Neuronal stem cell (in vitro differentiated cells): ENCODE data around the gene CUZD1.

ENCODE experiments used
- DNase-seq: peaks from one replicate; pipeline ENCODE4 v3.0.0-alpha.2; 2013; ENCODE audit warnings: low spot score
- H2AFZ ChIP-seq: one replicate; pipeline ENCODE4 v1.6.1; 2013; ENCODE audit warnings: mild to moderate bottlenecking, low read length, inconsistent platforms
- H2AK5ac ChIP-seq: 2 replicates; pipeline ENCODE4 v1.6.1; 2013; ENCODE audit warnings: low read depth, mild to moderate bottlenecking, inconsistent platforms, low read length, moderate library complexity, mixed read lengths
- H2BK120ac ChIP-seq: 2 replicates; pipeline ENCODE4 v1.6.1; 2013; ENCODE audit warnings: low read depth, mild to moderate bottlenecking, inconsistent platforms, low read length, moderate library complexity, mixed read lengths
- H2BK12ac ChIP-seq: one replicate; pipeline ENCODE4 v1.6.1; 2013; ENCODE audit warnings: low read length, inconsistent platforms
- H2BK15ac ChIP-seq: 2 replicates; pipeline ENCODE4 v1.6.1; 2013; ENCODE audit warnings: mild to moderate bottlenecking, low read length, inconsistent platforms, mixed read lengths
- H2BK5ac ChIP-seq: one replicate; pipeline ENCODE4 v1.6.1; 2013; ENCODE audit warnings: inconsistent platforms, mild to moderate bottlenecking, low read length, moderate library complexity
- H3K14ac ChIP-seq: one replicate; pipeline ENCODE4 v1.6.1; 2013; ENCODE audit warnings: low read length, inconsistent platforms
- H3K18ac ChIP-seq: 2 replicates; pipeline ENCODE4 v1.6.1; 2013; ENCODE audit warnings: low read length, inconsistent platforms
- H3K23ac ChIP-seq: 2 replicates; pipeline ENCODE4 v1.6.1; 2013; ENCODE audit warnings: low read depth, mild to moderate bottlenecking, mixed read lengths, low read length, inconsistent platforms; ENCODE audit not compliant: poor library complexity
- H3K27ac ChIP-seq: replicated peaks from 3 replicates; pipeline ENCODE4 v1.5.1; 2013; ENCODE audit warnings: low read length, inconsistent platforms
- H3K27me3 ChIP-seq, 3 experiments: 2 replicates each; pipeline ENCODE4 v1.6.1; 2013; ENCODE audit warnings: low read length in 3 of 3, mild to moderate bottlenecking in 2 of 3, inconsistent platforms in 1 of 3, low read depth in 1 of 3, mixed read lengths in 1 of 3, moderate library complexity in 1 of 3; ENCODE audit not compliant: control insufficient read depth in 3 of 3, insufficient read depth in 3 of 3
- H3K36me3 ChIP-seq, 2 donors: replicated peaks in 1 of 2; 2 replicates each; pipeline ENCODE4 v1.6.1; 2013; ENCODE audit warnings: low read length in 2 of 2; ENCODE audit not compliant: control insufficient read depth in 2 of 2, insufficient read depth in 2 of 2
- H3K4ac ChIP-seq: 2 replicates; pipeline ENCODE4 v1.6.1; 2013; ENCODE audit warnings: inconsistent platforms, mild to moderate bottlenecking, low read length, moderate library complexity
- H3K4me1 ChIP-seq, 2 donors: 1 replicate in 1 of 2; 2 replicates in 1 of 2; pipeline ENCODE4 v1.6.1; 2013; ENCODE audit warnings: low read length in 2 of 2, low read depth in 1 of 2; ENCODE audit not compliant: control insufficient read depth in 2 of 2, insufficient read depth in 1 of 2
- H3K4me2 ChIP-seq: one replicate; pipeline ENCODE4 v1.6.1; 2013; ENCODE audit warnings: mild to moderate bottlenecking, low read length, inconsistent platforms; ENCODE audit not compliant: insufficient read depth, poor library complexity, severe bottlenecking
- H3K4me3 ChIP-seq, 2 donors: 2 replicates each; pipeline ENCODE4 v1.5.1; 2013; ENCODE audit warnings: low read length in 2 of 2, mild to moderate bottlenecking in 2 of 2, inconsistent platforms in 1 of 2, moderate library complexity in 1 of 2
- H3K79me1 ChIP-seq: one replicate; pipeline ENCODE4 v1.6.1; 2013; ENCODE audit warnings: low read depth, mild to moderate bottlenecking, inconsistent platforms, low read length, moderate library complexity
- H3K9ac ChIP-seq: one replicate; pipeline ENCODE4 v1.6.1; 2013; ENCODE audit warnings: mild to moderate bottlenecking, low read depth, low read length, inconsistent platforms; ENCODE audit not compliant: poor library complexity
- H3K9me3 ChIP-seq, 2 donors: replicated peaks in 1 of 2; 2 replicates each; pipeline versions ENCODE3 to v1.6.1; 2013; ENCODE audit warnings: low read length in 2 of 2, mild to moderate bottlenecking in 2 of 2, inconsistent platforms in 1 of 2, low read depth in 1 of 2, mixed read lengths in 1 of 2, moderate library complexity in 1 of 2; ENCODE audit not compliant: control insufficient read depth in 2 of 2, insufficient read depth in 1 of 2
- H4K8ac ChIP-seq: one replicate; pipeline ENCODE4 v1.6.1; 2013; ENCODE audit warnings: low read depth, mild to moderate bottlenecking, inconsistent platforms, low read length, moderate library complexity
- H4K91ac ChIP-seq: one replicate; pipeline ENCODE4 v1.6.1; 2013; ENCODE audit warnings: low read length, low read depth, mild to moderate bottlenecking, inconsistent platforms; ENCODE audit not compliant: poor library complexity
- WGBS, 2 donors: extraction: QIAGEN DNeasy Blood & Tissue Kit; methylation state at CpG; one replicate each; pipeline ENCODE4 v1.1.7; 2013; ENCODE audit warnings: missing lambda C conversion rate in 2 of 2, mixed read lengths in 1 of 2; ENCODE audit not compliant: insufficient read length in 2 of 2, insufficient replicate concordance in 1 of 2; ENCODE audit errors: extremely low coverage in 2 of 2; 5-methylcytosine and 5-hydroxymethylcytosine counted together

The CUZD1 gene

DNA sequence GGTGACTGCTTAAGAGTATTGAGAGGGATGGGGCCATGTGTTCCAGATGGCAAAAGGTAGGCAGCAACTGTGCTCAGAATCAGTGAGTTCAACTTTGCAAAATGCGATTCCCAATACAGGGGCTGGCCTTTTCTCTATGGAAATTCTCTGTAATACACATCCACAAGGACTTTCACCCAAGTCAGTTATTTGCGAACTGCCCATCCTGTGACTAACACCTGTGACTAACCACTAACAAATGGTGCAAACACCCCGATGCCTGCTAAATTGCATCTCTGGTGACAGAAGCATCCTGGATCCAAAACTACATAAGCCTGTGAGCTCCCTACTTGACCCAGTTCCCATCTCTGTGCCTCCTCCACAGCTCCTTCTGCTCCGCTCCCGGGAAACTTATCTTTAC, 9.0 kb upstream of the CUZD1 start:
- Histone ChIP-seq H3K23ac (no peak overlapping the region), H3K4me3 (no peak overlapping the region), H3K4me1 (peaks cover 0 to 1% of the 10 kb centered on the region in 2 donors), H3K4ac (no peak overlapping the region), H4K91ac (no peak overlapping the region), H3K14ac (no peak overlapping the region), H3K27me3 (peaks cover 0 to 5% (median 0%) of the 10 kb centered on the region in 3 experiments), H3K36me3 (no peaks in the 10 kb centered on the region), H3K4me2 (no peak overlapping the region), H3K18ac (no peak overlapping the region), H3K79me1 (peaks cover 2% of the 10 kb centered on the region), H3K9me3 (no peaks in the 10 kb centered on the region), H2AK5ac (no peak overlapping the region), H3K9ac (no peak overlapping the region), H2BK12ac (no peak overlapping the region), H2BK5ac (no peak overlapping the region), H4K8ac (no peak overlapping the region), H2BK120ac (no peak overlapping the region), H2AFZ (no peak overlapping the region), H3K27ac (no peak overlapping the region), H2BK15ac (no peak overlapping the region)
- DNase-seq, result no peak
- no CpG with 5 or more reads among the region's 5 CpGs for WGBS, 2 donors

DNA sequence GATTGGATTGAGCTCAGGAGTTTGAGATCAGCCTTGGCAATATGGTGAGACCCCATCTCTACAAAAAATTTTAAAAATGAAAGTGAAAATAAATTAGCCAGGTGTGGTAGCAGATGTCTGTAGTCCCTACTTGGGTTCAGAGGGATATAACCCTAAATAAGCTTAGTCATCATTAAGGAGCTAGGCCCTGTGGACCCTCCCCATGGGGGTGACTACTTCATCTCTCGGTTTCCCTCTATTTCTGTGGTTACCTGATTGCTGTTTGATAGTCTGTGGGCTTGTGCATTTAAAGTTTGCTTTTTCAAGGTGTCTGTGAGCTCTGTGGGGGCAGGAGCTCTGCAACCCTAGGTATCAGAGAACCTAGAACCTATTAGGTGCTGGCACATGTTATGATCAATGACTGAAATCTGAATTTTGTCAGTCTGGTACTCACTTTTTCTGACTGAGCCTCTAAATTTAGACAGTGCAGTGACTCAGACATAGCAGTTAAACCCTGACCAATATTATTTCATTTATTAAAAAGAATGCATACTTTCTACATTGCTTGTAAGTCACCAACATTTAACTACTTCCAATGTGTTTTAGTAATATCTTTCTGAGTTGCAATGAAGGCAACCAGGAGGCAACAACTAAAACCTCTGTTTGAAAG, 8.1 kb upstream of the CUZD1 start:
- Histone ChIP-seq H2BK120ac (no peak overlapping the region), H3K27ac (no peak overlapping the region), H4K91ac (no peak overlapping the region), H3K23ac (no peak overlapping the region), H3K4ac (no peak overlapping the region), H3K79me1 (peaks cover 2% of the 10 kb centered on the region), H3K4me1 (no peaks in the 10 kb centered on the region), H3K9ac (no peak overlapping the region), H2BK5ac (no peak overlapping the region), H2BK15ac (no peak overlapping the region), H3K36me3 (no peaks in the 10 kb centered on the region), H3K27me3 (peaks cover 0 to 5% (median 0%) of the 10 kb centered on the region in 3 experiments), H2AK5ac (no peak overlapping the region), H3K9me3 (no peaks in the 10 kb centered on the region), H3K4me2 (no peak overlapping the region), H3K4me3 (no peak overlapping the region), H2BK12ac (no peak overlapping the region), H3K14ac (no peak overlapping the region), H2AFZ (no peak overlapping the region), H4K8ac (no peak overlapping the region), H3K18ac (no peak overlapping the region)
- DNase-seq, result no peak
- no CpG with 5 or more reads among the region's 1 CpG for WGBS, 2 donors

DNA sequence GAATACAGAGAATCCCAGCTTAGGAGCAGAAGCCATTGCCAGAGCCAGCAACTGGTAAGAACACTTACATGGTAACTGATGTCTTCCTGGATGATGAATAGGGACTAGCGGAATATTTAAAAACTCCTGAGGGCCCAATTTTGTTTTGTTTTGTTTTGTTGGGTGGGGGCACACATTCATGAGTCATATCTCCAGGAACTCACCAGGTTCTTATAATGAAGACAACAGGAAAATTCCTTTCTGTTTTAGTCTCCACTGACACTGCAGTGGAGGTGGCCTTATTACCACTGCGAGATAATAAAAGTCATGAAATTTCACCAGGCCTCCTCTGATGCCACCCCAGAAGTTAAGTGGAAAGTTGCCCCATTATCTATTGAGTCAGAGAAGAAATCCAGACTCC, 6.6 kb upstream of the CUZD1 start:
- H3K18ac ChIP-seq, result no peak overlapping the region
- no peak overlapping the region for H4K91ac ChIP-seq
- no peak overlapping the region for H3K14ac ChIP-seq
- no peaks in the 10 kb centered on the region for H3K9me3 ChIP-seq
- DNase-seq, result no peak
- no peak overlapping the region for H2BK5ac ChIP-seq
- no peak overlapping the region for H3K27ac ChIP-seq
- no peak overlapping the region for H2BK12ac ChIP-seq
- H3K4ac ChIP-seq, result no peak overlapping the region
- H4K8ac ChIP-seq, result no peak overlapping the region
- no peak overlapping the region for H3K9ac ChIP-seq
- no peak overlapping the region for H3K23ac ChIP-seq
- no peak overlapping the region for H2BK120ac ChIP-seq
- no peak overlapping the region for H2AFZ ChIP-seq
- WGBS, 2 donors, result no CpG with 5 or more reads among the region's 2 CpGs
- no peak overlapping the region for H3K4me3 ChIP-seq
- H3K36me3 ChIP-seq, result no peaks in the 10 kb centered on the region
- H2BK15ac ChIP-seq, result no peak overlapping the region
- peaks cover 2% of the 10 kb centered on the region for H3K79me1 ChIP-seq
- H2AK5ac ChIP-seq, result no peak overlapping the region
- no peak overlapping the region for H3K4me2 ChIP-seq
- no peaks in the 10 kb centered on the region for H3K4me1 ChIP-seq
- peaks cover 0 to 9% (median 0%) of the 10 kb centered on the region in 3 experiments for H3K27me3 ChIP-seq

DNA sequence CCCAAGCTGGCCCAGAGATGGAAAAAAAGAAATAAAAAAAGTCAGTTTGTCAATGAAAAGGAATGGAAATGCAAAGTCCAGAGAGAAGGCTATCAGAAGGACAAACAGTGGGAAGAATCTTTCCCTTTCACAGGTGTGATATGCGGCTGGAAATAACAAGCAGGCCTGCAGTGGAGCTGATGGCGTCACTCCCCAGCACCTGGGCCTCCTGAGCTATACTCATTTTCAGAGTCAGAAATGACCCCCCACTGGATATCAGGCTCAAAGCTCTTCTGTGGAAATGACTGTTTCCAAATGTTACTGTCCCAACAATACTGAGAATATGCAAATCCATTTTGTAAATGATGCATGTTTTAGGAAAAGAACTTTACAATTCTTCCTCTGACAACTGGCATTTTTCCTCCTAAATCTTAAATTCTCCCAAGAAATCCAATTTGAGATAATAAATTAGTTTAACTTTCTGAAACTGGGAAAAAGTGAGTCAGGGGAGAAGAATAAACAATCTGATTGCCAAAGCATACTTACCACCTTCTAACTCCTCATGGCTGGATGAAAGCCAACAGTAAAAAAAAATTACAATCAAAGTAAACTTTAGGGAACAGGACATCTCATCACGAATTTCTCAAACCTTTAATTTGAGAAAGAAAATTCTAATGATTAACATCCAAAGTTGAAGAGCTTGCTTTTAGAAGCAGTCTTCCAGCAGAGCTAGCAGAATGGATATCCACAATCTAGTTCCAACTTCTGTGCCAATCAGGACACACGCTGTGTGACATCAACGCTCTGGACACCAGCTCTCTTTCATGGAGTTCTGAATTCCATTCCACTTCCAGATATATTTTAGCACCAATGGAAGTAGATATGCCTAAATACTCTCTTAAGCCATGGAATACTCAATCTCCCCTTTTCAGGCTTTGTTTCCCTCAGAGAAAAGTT, 5.3 kb upstream of the CUZD1 start:
- Histone ChIP-seq H3K27me3 (peaks cover 0 to 9% (median 0%) of the 10 kb centered on the region in 3 experiments), H4K91ac (no peak overlapping the region), H3K36me3 (no peaks in the 10 kb centered on the region), H3K14ac (no peak overlapping the region), H2BK5ac (no peak overlapping the region), H2BK120ac (no peak overlapping the region), H3K9ac (no peak overlapping the region), H3K4ac (no peak overlapping the region), H3K27ac (no peak overlapping the region), H3K23ac (no peak overlapping the region), H3K9me3 (no peaks in the 10 kb centered on the region), H2AFZ (no peak overlapping the region), H2AK5ac (no peak overlapping the region), H3K4me2 (no peak overlapping the region), H3K18ac (no peak overlapping the region), H2BK15ac (no peak overlapping the region), H4K8ac (no peak overlapping the region), H3K4me1 (no peaks in the 10 kb centered on the region), H3K4me3 (no peak overlapping the region), H3K79me1 (no peaks in the 10 kb centered on the region), H2BK12ac (no peak overlapping the region)
- DNase-seq, result no peak
- no CpG with 5 or more reads among the region's 5 CpGs for WGBS, 2 donors
